Measurements from ENCODE around the gene TYMS.

Gene TYMS

DNA sequence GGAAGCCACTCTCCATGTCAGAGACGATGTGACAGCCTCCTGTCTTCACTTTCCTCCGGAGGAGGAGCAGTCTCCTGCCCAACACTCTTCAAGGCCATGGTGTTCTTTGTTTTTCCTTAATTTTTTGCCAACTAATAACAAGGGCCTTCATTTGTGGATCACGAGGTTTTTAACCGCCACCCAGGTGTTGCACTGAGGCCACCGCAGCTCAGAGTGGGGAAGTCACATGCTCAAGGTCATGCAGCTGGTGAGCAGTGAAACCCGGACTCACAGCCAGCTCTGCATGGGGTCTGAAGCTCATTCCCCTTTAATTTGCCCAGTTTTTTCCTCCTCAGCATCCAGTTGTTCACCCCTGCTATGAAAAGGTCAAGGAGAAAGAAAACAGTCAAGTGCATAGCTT lies 35.4 kb downstream of the TYMS start:
- H3K27ac ChIP-seq (replicated peaks) = no peak overlapping the region
- TF ChIP-seq POLR2AphosphoS5 (IDR thresholded peaks at IDR 0.05; ENCODE audit: low read depth) (no peak), REST (IDR thresholded peaks at IDR 0.05; ENCODE audit: insufficient replicate concordance, low read depth) (no peak), SPI1 (IDR thresholded peaks at IDR 0.05; ENCODE audit: borderline replicate concordance, low read depth) (no peak), GABPA (IDR thresholded peaks at IDR 0.05; ENCODE audit: low read depth) (no peak), CTCF (IDR thresholded peaks at IDR 0.05; ENCODE audit: insufficient read depth, low read length) (no peak)
- H3K27me3 ChIP-seq (ENCODE audit: insufficient read depth, poor library complexity, severe bottlenecking) = no peaks in the 10 kb centered on the region
- no peak for DNase-seq (ENCODE audit: low read depth in 1 of 2, low spot score in 1 of 2)
- H3K4me3 ChIP-seq (replicated peaks; ENCODE audit: insufficient read depth, low read length) = no peak overlapping the region

DNA sequence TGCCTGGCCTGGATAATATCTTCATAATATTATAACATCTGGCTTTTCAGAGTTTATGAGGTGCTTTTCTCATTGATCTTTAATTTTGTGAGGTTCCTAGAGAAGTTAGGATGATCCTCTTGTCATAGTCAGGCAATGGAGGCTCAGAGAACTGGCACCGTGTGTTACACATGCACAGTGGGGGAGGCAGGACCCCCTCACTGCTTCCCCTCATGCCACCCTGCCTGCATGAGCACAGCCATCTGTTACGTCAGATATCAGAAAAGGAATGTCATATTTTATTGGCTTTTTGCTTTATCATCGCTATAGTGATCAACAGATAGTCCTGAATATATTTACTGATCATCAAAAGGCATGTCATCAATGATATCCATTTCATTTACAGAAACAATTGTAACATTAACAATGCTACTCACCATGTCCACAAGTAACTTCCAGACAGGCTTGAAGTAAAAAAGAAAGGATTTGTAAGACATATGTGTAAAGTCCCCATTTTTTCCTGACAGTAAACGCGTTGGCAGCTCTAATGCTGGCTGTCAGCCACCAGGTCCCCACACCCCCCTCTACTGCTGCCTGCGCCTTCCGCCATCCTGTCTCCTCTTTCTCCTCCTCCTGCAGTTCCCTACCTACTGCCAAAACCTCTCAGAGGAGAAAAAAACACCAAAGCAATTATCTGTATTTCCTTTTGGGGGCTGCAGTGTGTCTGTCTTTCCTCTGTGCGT lies 36.2 kb downstream of the TYMS start:
- Histone ChIP-seq H3K27me3 (ENCODE audit: insufficient read depth, poor library complexity, severe bottlenecking) (no peaks in the 10 kb centered on the region), H3K27ac (replicated peaks) (no peak overlapping the region), H3K4me3 (replicated peaks; ENCODE audit: insufficient read depth, low read length) (no peak overlapping the region)
- TF ChIP-seq POLR2AphosphoS5 (IDR thresholded peaks at IDR 0.05; ENCODE audit: low read depth) = no peak
- no peak for TF ChIP-seq GABPA (IDR thresholded peaks at IDR 0.05; ENCODE audit: low read depth)
- no peak for TF ChIP-seq SPI1 (IDR thresholded peaks at IDR 0.05; ENCODE audit: borderline replicate concordance, low read depth)
- no peak for TF ChIP-seq REST (IDR thresholded peaks at IDR 0.05; ENCODE audit: insufficient replicate concordance, low read depth)
- no peak for TF ChIP-seq CTCF (IDR thresholded peaks at IDR 0.05; ENCODE audit: insufficient read depth, low read length)
- DNase-seq (ENCODE audit: low read depth in 1 of 2, low spot score in 1 of 2) = no peak

DNA sequence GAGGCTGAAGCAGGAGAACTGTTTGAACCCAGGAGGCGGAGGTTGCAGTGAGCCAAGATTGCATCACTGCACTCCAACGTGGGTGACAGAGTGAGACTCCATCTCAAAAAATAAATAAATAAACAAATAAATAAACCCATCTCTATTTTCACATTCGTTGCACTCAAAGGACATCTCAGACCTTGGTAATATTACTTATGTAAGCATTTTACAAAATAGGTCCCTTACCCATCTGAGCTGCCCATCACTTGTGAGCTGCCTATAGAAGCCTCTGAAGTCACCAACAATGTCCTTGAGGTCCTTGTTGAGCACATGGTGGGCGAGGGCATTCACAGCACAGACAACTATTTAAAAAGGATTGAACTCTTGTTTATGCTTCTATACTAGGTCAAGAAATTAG lies 39.6 kb downstream of the TYMS start:
- Histone ChIP-seq H3K27ac (replicated peaks) (no peak overlapping the region), H3K27me3 (ENCODE audit: insufficient read depth, poor library complexity, severe bottlenecking) (no peaks in the 10 kb centered on the region), H3K4me3 (replicated peaks; ENCODE audit: insufficient read depth, low read length) (no peak overlapping the region)
- DNase-seq (ENCODE audit: low read depth in 1 of 2, low spot score in 1 of 2) = no peak
- no peak for TF ChIP-seq REST (IDR thresholded peaks at IDR 0.05; ENCODE audit: insufficient replicate concordance, low read depth)
- TF ChIP-seq POLR2AphosphoS5 (IDR thresholded peaks at IDR 0.05; ENCODE audit: low read depth) = no peak
- no peak for TF ChIP-seq CTCF (IDR thresholded peaks at IDR 0.05; ENCODE audit: insufficient read depth, low read length)
- TF ChIP-seq SPI1 (IDR thresholded peaks at IDR 0.05; ENCODE audit: borderline replicate concordance, low read depth) = no peak
- TF ChIP-seq GABPA (IDR thresholded peaks at IDR 0.05; ENCODE audit: low read depth) = no peak
